ENCODE results near the gene SLC43A3. TPM values are rescaled to one million over a fixed set of nuclear protein-coding genes. Genes with fewer than 3 reads are reported as not detected.
"Not testable (repeated sequence)": the region's sequence is repeated elsewhere in the genome, so short reads cannot be mapped to it uniquely, and the experiment has no call there.

SLC43A3 gene
- total and polyA plus RNA-seq, 2 experiments from 2014 or later, result 23.2 to 33.3 TPM

DNA sequence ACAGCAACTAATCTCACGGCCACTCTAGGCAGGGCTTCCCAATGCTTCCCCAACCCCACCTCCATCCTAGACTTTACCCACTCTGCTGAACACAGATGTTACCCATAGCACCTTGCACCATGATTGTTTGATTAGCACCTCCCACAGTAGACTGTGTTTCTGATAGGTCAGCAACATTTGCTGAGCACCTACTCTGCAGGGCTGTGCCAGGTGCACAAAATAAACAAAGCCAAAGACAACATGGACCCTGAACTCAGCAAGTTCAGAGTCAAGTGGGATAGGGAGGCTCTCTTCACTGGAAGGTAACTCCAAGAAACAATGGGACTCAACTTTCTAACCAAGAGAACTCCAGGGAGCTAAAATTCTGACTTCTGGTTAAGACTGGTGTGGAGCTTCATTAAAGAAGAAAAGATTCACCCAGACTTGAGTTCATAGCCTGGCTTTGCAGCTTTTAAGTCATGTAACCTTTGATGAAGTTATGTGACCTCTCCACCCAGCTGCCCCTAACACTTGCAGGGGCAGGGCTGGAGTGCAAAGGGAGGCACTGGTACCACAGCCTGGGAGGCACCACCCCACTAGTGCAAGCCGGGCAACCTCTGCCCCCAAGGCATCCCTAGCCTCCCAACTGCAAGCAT lies 26.7 kb upstream of the SLC43A3 start:
- peaks cover 3% of the 10 kb centered on the region; the same call in 1 of the 2 replicates for H3K27me3 ChIP-seq (replicated peaks; ENCODE audit: insufficient read depth)
- no peak for DNase-seq
- H3K4me3 ChIP-seq, result no peak overlapping the region
- no peak overlapping the region for H3K9ac ChIP-seq
- no peak for TF ChIP-seq EZH2phosphoT487 (IDR thresholded peaks at IDR 0.05; ENCODE audit: insufficient read depth, low read depth)
- no peak for TF ChIP-seq EZH2 (IDR thresholded peaks at IDR 0.05; ENCODE audit: insufficient read depth, poor library complexity, severe bottlenecking)
- 62 to 64% methylated on average over 2 of the region's 2 CpGs for WGBS, 2 experiments (ENCODE audit: low coverage in 1 of 2, low lambda C conversion rate in 2 of 2, missing lambda C conversion rate in 2 of 2)
- H3K4me1 ChIP-seq (ENCODE audit: insufficient read depth), result no peaks in the 10 kb centered on the region
- no peaks in the 10 kb centered on the region for H3F3A ChIP-seq (ENCODE audit: insufficient read depth)
- H3K36me3 ChIP-seq (ENCODE audit: low read depth), result no peaks in the 10 kb centered on the region
- no peak overlapping the region for H3K27ac ChIP-seq
- no peaks in the 10 kb centered on the region for H3K9me3 ChIP-seq (ENCODE audit: low read depth)
- H4K20me1 ChIP-seq (ENCODE audit: insufficient read depth), result no peaks in the 10 kb centered on the region
- H3K79me2 ChIP-seq (ENCODE audit: insufficient read depth), result no peaks in the 10 kb centered on the region
- in situ Hi-C loops (cut with MboI), result loop anchor here (10.0 kb wide), 1 partner anchor 71 kb away; no protein-coding TSS in a partner anchor
- no peak overlapping the region for H2AFZ ChIP-seq
- H3K9me2 ChIP-seq (ENCODE audit: insufficient read depth), result no peaks in the 10 kb centered on the region
- no peak overlapping the region for H3K4me2 ChIP-seq (ENCODE audit: unreplicated experiment)

DNA sequence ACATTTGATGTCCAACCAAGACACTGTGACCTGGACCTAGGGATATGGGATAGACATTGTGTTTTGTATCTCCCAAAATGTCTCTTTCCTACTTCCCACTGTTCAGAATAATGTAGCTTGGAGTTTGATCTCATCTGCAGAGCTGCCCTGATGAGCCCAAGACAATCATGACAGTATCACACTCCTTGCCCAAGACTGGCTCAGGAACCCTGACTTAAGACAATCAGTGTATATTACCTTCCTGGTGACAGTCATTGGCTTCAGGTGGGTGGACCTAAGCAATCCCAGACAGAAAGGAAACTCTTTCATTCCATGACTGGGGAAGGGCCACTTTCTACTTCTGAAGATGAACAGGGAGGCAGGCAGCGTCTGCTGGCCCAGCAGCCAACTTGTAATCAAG lies 19.1 kb upstream of the SLC43A3 start:
- Histone ChIP-seq H3K27ac (no peak overlapping the region), H3K4me1 (ENCODE audit: insufficient read depth) (peaks cover 8% of the 10 kb centered on the region), H3F3A (ENCODE audit: insufficient read depth) (no peaks in the 10 kb centered on the region), H2AFZ (no peak overlapping the region), H3K9me2 (ENCODE audit: insufficient read depth) (no peaks in the 10 kb centered on the region), H4K20me1 (ENCODE audit: insufficient read depth) (no peaks in the 10 kb centered on the region), H3K4me2 (ENCODE audit: unreplicated experiment) (no peak overlapping the region), H3K9ac (no peak overlapping the region), H3K79me2 (ENCODE audit: insufficient read depth) (no peaks in the 10 kb centered on the region), H3K9me3 (ENCODE audit: low read depth) (no peaks in the 10 kb centered on the region), H3K27me3 (replicated peaks; ENCODE audit: insufficient read depth) (peaks cover 3% of the 10 kb centered on the region; the same call in 1 of the 2 replicates), H3K36me3 (ENCODE audit: low read depth) (no peaks in the 10 kb centered on the region), H3K4me3 (no peak overlapping the region)
- WGBS, 2 experiments (ENCODE audit: low coverage in 1 of 2, low lambda C conversion rate in 2 of 2, missing lambda C conversion rate in 2 of 2), result 95 to 100% methylated on average over 1 of the region's 1 CpG
- in situ Hi-C loops (cut with MboI), result no loop called here
- no peak for DNase-seq
- TF ChIP-seq EZH2phosphoT487 (IDR thresholded peaks at IDR 0.05; ENCODE audit: insufficient read depth, low read depth), result no peak
- TF ChIP-seq EZH2 (IDR thresholded peaks at IDR 0.05; ENCODE audit: insufficient read depth, poor library complexity, severe bottlenecking), result no peak

DNA sequence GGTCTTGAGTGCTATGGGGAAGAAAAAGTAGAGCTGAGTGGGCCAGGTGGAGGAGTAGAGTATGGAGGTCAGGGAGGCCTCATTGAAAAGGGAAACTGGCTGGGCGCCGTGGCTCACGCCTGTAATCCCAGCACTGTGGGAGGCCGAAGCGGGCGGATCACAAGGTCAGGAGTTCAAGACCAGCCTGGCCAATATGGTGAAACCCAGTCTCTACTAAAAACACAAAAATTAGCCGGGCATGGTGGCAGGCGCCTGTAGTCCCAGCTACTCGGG lies 18.1 kb upstream of the SLC43A3 start:
- H3K27me3 ChIP-seq (replicated peaks; ENCODE audit: insufficient read depth); H3K79me2 ChIP-seq (ENCODE audit: insufficient read depth); H3K4me3 ChIP-seq; H3K4me1 ChIP-seq (ENCODE audit: insufficient read depth); in situ Hi-C loops (cut with MboI); H3K4me2 ChIP-seq (ENCODE audit: unreplicated experiment); H3K27ac ChIP-seq; H3K9me2 ChIP-seq (ENCODE audit: insufficient read depth); H2AFZ ChIP-seq; H3K9ac ChIP-seq; H3F3A ChIP-seq (ENCODE audit: insufficient read depth); H4K20me1 ChIP-seq (ENCODE audit: insufficient read depth); H3K36me3 ChIP-seq (ENCODE audit: low read depth); H3K9me3 ChIP-seq (ENCODE audit: low read depth); DNase-seq: not testable (repeated sequence)
- WGBS, 2 experiments (ENCODE audit: low coverage in 1 of 2, low lambda C conversion rate in 2 of 2, missing lambda C conversion rate in 2 of 2), result 85 to 93% methylated on average over 9 of the region's 9 CpGs

DNA sequence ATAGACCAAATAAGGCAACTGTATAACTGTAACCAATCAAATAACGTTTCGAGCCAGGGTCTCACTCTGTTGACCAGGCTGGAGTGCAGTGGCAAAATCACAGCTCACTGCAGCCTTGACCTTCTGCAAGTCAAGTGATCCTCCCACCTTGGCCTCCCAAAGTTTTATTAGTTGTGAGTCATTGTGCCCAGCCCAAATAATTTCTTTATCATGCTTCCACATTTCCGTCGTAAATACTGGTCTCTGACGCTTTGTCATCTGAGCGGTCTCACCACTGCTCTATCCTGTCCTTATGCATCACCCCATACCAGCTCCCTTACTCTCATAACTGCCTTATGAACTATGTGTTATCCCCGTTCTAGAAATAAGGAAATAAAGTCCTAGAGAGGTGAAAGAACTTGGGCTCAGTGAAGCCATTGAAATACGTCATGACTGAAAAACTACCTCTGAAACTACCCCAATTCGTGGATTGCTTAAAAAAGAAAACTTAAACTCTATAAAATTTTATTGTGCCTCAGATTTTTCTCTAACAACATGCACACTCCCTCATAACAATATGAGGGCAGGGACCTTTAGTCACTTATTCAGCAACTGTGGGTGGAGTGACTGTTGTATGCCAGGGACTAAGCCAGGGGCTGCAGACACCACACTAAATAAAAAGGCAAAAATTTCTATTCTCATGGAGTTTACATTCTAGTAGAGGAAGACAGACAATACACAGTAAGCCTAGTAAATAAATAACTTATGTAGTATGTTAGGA lies 17.6 kb upstream of the SLC43A3 start:
- Histone ChIP-seq H3F3A (ENCODE audit: insufficient read depth) (no peaks in the 10 kb centered on the region), H2AFZ (0 out of 2 replicates have a peak overlapping the region, but pooled peaks have one; percentile 6), H3K27ac (peak overlapping the region; percentile 12; the same call in 1 of the 2 replicates), H3K4me2 (ENCODE audit: unreplicated experiment) (peak overlapping the region; percentile 8), H3K9me2 (ENCODE audit: insufficient read depth) (no peaks in the 10 kb centered on the region), H3K9ac (no peak overlapping the region), H3K79me2 (ENCODE audit: insufficient read depth) (no peaks in the 10 kb centered on the region), H4K20me1 (ENCODE audit: insufficient read depth) (no peaks in the 10 kb centered on the region), H3K27me3 (replicated peaks; ENCODE audit: insufficient read depth) (no peaks in the 10 kb centered on the region), H3K9me3 (ENCODE audit: low read depth) (no peaks in the 10 kb centered on the region), H3K4me1 (ENCODE audit: insufficient read depth) (peaks cover 8% of the 10 kb centered on the region), H3K4me3 (no peak overlapping the region), H3K36me3 (ENCODE audit: low read depth) (no peaks in the 10 kb centered on the region)
- in situ Hi-C loops (cut with MboI), result no loop called here
- TF ChIP-seq EZH2 (IDR thresholded peaks at IDR 0.05; ENCODE audit: insufficient read depth, poor library complexity, severe bottlenecking) (no peak), EZH2phosphoT487 (IDR thresholded peaks at IDR 0.05; ENCODE audit: insufficient read depth, low read depth) (no peak)
- peak; percentile 79 for DNase-seq
- WGBS, 2 experiments (ENCODE audit: low coverage in 1 of 2, low lambda C conversion rate in 2 of 2, missing lambda C conversion rate in 2 of 2), result 29 to 30% methylated on average over 9 of the region's 9 CpGs
